Measurements from ENCODE around the gene NPC1L1. TPM values are rescaled to one million over a fixed set of nuclear protein-coding genes. Genes with fewer than 3 reads are reported as not detected.

NPC1L1 gene
- total RNA-seq, 1 experiment from 2014 or later: 0.15 TPM

- CTCF ChIA-PET: no interaction called here
- DNase-seq (ENCODE audit: low read depth, low spot score) (no peak), ATAC-seq (no peak)
- no peak overlapping the region for H3K9ac ChIP-seq (ENCODE audit: low read length)
- POLR2A ChIA-PET: no interaction called here
- H3K27me3 ChIP-seq (ENCODE audit: insufficient read depth, low read length): no peaks in the 10 kb centered on the region
- H3K4me2 ChIP-seq (ENCODE audit: low read length): peak overlapping the region; percentile 45
- no peaks in the 10 kb centered on the region for H3K9me3 ChIP-seq (ENCODE audit: control insufficient read depth in 1 of 2, insufficient read depth in 1 of 2, low read depth in 1 of 2, low read length in 2 of 2)
- RAD21 ChIA-PET (ENCODE audit: low non-redundant PET in 1 of 2, low total read pairs in 2 of 2, uncharacterized antibody in 2 of 2, unreplicated experiment in 2 of 2): no interaction called here
- no peaks in the 10 kb centered on the region for H3K79me2 ChIP-seq (ENCODE audit: insufficient read depth, low read length)
- H4K20me1 ChIP-seq (ENCODE audit: insufficient read depth): no peaks in the 10 kb centered on the region
- H3K4me3 ChIP-seq (replicated peaks in 1 of 2; ENCODE audit: low read depth in 1 of 2, low read length in 2 of 2): no peak overlapping the region
- no peaks in the 10 kb centered on the region for H3K36me3 ChIP-seq (ENCODE audit: control insufficient read depth in 1 of 2, insufficient read depth in 2 of 2, low read length in 2 of 2)
- BruUV-seq (replicated peaks): no TSS peak
- peaks cover 0 to 12% of the 10 kb centered on the region in 2 experiments; a peak in 2 of 4 replicates for H3K4me1 ChIP-seq (ENCODE audit: control insufficient read depth in 1 of 2, insufficient read depth in 2 of 2, low read length in 2 of 2)
- intact Hi-C loops (cut with micrococcal nuclease): no loop called here
- H2AFZ ChIP-seq (ENCODE audit: low read depth, low read length, poor library complexity, severe bottlenecking): no peak overlapping the region
- no peaks in the 10 kb centered on the region for H3K9me2 ChIP-seq (ENCODE audit: insufficient read depth)
- no peak overlapping the region for H3K27ac ChIP-seq (ENCODE audit: low read depth, low read length)
- TF ChIP-seq RAD21 (IDR thresholded peaks at IDR 0.05; ENCODE audit: low read depth): no peak
- TF ChIP-seq ZNF274 (IDR thresholded peaks at IDR 0.05; ENCODE audit: low read depth, low read length): no peak
- TF ChIP-seq SRF (IDR thresholded peaks at IDR 0.05; ENCODE audit: low read depth): no peak
- no peak for TF ChIP-seq ZBTB33 (IDR thresholded peaks at IDR 0.05; ENCODE audit: extremely low read depth, insufficient replicate concordance, low read length)
- no peak for TF ChIP-seq CEBPB (IDR thresholded peaks at IDR 0.05; ENCODE audit: low read depth)
These were observed 9.4 kb downstream of the NPC1L1 start for GRCh38 chr7:44531421-44532380.

- CTCF ChIA-PET: no interaction called here
- no peak for ATAC-seq
- no TSS peak for BruUV-seq (replicated peaks)
- no peak for TF ChIP-seq POLR2A (IDR thresholded peaks at IDR 0.05; ENCODE audit: borderline replicate concordance, extremely low read depth, insufficient read depth, insufficient read length)
- TF ChIP-seq JUND (IDR thresholded peaks at IDR 0.05): no peak
- no peak for TF ChIP-seq SRF (IDR thresholded peaks at IDR 0.05; ENCODE audit: low read depth)
- TF ChIP-seq CBX3 (IDR thresholded peaks at IDR 0.05; ENCODE audit: low read depth): no peak
- TF ChIP-seq EZH2 (IDR thresholded peaks at IDR 0.05): no peak
- TF ChIP-seq ELF1 (IDR thresholded peaks at IDR 0.05; ENCODE audit: borderline replicate concordance, low read depth): no peak
- no peak for TF ChIP-seq ZNF274 (IDR thresholded peaks at IDR 0.05; ENCODE audit: low read depth, low read length)
- no peak for TF ChIP-seq CEBPB (IDR thresholded peaks at IDR 0.05; ENCODE audit: low read depth)
- TF ChIP-seq ZBTB33 (IDR thresholded peaks at IDR 0.05; ENCODE audit: extremely low read depth, insufficient replicate concordance, low read length): no peak
- TF ChIP-seq ATF3 (IDR thresholded peaks at IDR 0.05): no peak
- no peak for TF ChIP-seq EGR1 (IDR thresholded peaks at IDR 0.05; ENCODE audit: low read depth)
- TF ChIP-seq ZFX (IDR thresholded peaks at IDR 0.05): no peak
- TF ChIP-seq POLR2AphosphoS5 (IDR thresholded peaks at IDR 0.05; ENCODE audit: low read depth, low read length): no peak
- TF ChIP-seq EZH2phosphoT487 (IDR thresholded peaks at IDR 0.05; ENCODE audit: borderline replicate concordance): no peak
These were observed 10.1 kb downstream of the NPC1L1 start for GRCh38 chr7:44530990-44531389.

More at GRCh38 chr7:44530990-44531389, 10.1 kb downstream of the NPC1L1 start:
- Histone ChIP-seq H3K9me2 (ENCODE audit: insufficient read depth) (no peaks in the 10 kb centered on the region), H2AFZ (ENCODE audit: low read depth, low read length, poor library complexity, severe bottlenecking) (no peak overlapping the region), H3K4me2 (ENCODE audit: low read length) (peak overlapping the region; percentile 45), H4K20me1 (ENCODE audit: insufficient read depth) (no peaks in the 10 kb centered on the region), H3K27me3 (ENCODE audit: insufficient read depth, low read length) (no peaks in the 10 kb centered on the region), H3K36me3 (ENCODE audit: control insufficient read depth in 1 of 2, insufficient read depth in 2 of 2, low read length in 2 of 2) (no peaks in the 10 kb centered on the region), H3K4me1 (ENCODE audit: control insufficient read depth in 1 of 2, insufficient read depth in 2 of 2, low read length in 2 of 2) (peaks cover 0 to 12% of the 10 kb centered on the region in 2 experiments; a peak in 2 of 4 replicates), H3K79me2 (ENCODE audit: insufficient read depth, low read length) (no peaks in the 10 kb centered on the region), H3K9me3 (ENCODE audit: control insufficient read depth in 1 of 2, insufficient read depth in 1 of 2, low read depth in 1 of 2, low read length in 2 of 2) (no peaks in the 10 kb centered on the region), H3K4me3 (replicated peaks in 1 of 2; ENCODE audit: low read depth in 1 of 2, low read length in 2 of 2) (no peak overlapping the region), H3K27ac (ENCODE audit: low read depth, low read length) (no peak overlapping the region; the same call in 1 of the 2 replicates), H3K9ac (ENCODE audit: low read length) (no peak overlapping the region)
- ChIA-PET POLR2A (no interaction called here), RAD21 (ENCODE audit: low non-redundant PET in 1 of 2, low total read pairs in 2 of 2, uncharacterized antibody in 2 of 2, unreplicated experiment in 2 of 2) (no interaction called here)
- no peak for DNase-seq (ENCODE audit: low read depth, low spot score)
- intact Hi-C loops (cut with micrococcal nuclease): no loop called here

Data from HCT116 (cell line).